A549 (cell line): Measurements from ENCODE around the gene GHITM. TPM values are rescaled to one million over a fixed set of nuclear protein-coding genes. Genes with fewer than 3 reads are reported as not detected.

Source experiments
- ATAC-seq, 2 experiments: fragments of 200-7000 bp in 1 of 2; fragments of >200 bp in 1 of 2; cut with Nextera tagmentation in 1 of 2; cut with Tn5 transposase in 1 of 2; 3 replicates each; pipeline versions ENCODE4 v1.8.0 to v1.9.1; 2018 to 2020; ENCODE audit warnings: mild to moderate bottlenecking in 1 of 2, moderate library complexity in 1 of 2
- CTCF ChIA-PET: fragments of 300-600 bp; sonication (Branson Sonifier 250); formaldehyde crosslinking; extraction: SDS; loops from one replicate; lab custom pipeline; 2021; ENCODE audit warnings: antibody characterized with exemption, inconsistent platforms; lab: Yijun Ruan, JAX
- POLR2A ChIA-PET: fragments of 350-600 bp; formaldehyde crosslinking; extraction: SDS; loops from one replicate; lab custom pipeline; 2021; ENCODE audit warnings: antibody characterized with exemption, inconsistent platforms; lab: Yijun Ruan, JAX
- DNase-seq, 2 experiments: peaks; one replicate each; pipeline versions ENCODE4 v3.0.0 to v3.0.0-alpha.2; 2011 to 2016; ENCODE audit warnings: low read depth in 1 of 2, low spot score in 1 of 2
- FAIRE-seq: peaks from 2 replicates; lab custom pipeline; 2011; peaks lifted over from hg19 to GRCh38; lab: Jason Lieb, UNC
- H3K27ac ChIP-seq, 2 experiments: fragments of >200 bp; sonication (Bioruptor Twin); formaldehyde crosslinking; 3 replicates each; pipeline ENCODE4 v1.5.1; 2016 to 2017
- H3K4me1 ChIP-seq: fragments of >200 bp; sonication (Bioruptor Twin); formaldehyde crosslinking; 3 replicates; pipeline ENCODE4 v1.6.1; 2016
- H3K4me2 ChIP-seq: fragments of >200 bp; sonication (Bioruptor Twin); formaldehyde crosslinking; 3 replicates; pipeline ENCODE4 v1.6.1; 2016
- H3K4me3 ChIP-seq: fragments of >200 bp; sonication (Bioruptor Twin); formaldehyde crosslinking; 3 replicates; pipeline ENCODE4 v1.5.1; 2016
- H3K9me3 ChIP-seq: fragments of >200 bp; sonication (Bioruptor Twin); formaldehyde crosslinking; 3 replicates; pipeline ENCODE4 v1.6.1; 2016
- BHLHE40 ChIP-seq: IDR thresholded peaks from 2 replicates; pipeline ENCODE4 v1.6.1; 2012; ENCODE audit warnings: low read depth, low read length, inconsistent platforms
- CBX2 ChIP-seq: fragments of 200-600 bp; sonication (generic); IDR thresholded peaks from 2 replicates; pipeline ENCODE4 v1.6.1; 2016; ENCODE audit warnings: low read depth, mild to moderate bottlenecking, borderline replicate concordance
- CHD4 ChIP-seq: fragments of 200-600 bp; sonication (generic); IDR thresholded peaks from 2 replicates; pipeline ENCODE4 v1.6.1; 2016; ENCODE audit warnings: antibody characterized with exemption, mild to moderate bottlenecking, borderline replicate concordance
- EHF ChIP-seq: fragments of 250-450 bp; sonication (Bioruptor Pico); IDR thresholded peaks from 2 replicates; pipeline ENCODE4 v1.5.0; 2020; ENCODE audit warnings: mild to moderate bottlenecking
- EP300 ChIP-seq, 2 experiments: fragments of >200 bp; sonication (Bioruptor Twin); formaldehyde crosslinking; IDR thresholded peaks; 2 replicates in 1 of 2; 3 replicates in 1 of 2; pipeline ENCODE4 v1.6.1; 2016 to 2017
- ESRRA ChIP-seq: fragments of 150-350 bp; IDR thresholded peaks from 2 replicates; pipeline ENCODE4 v1.6.1; 2014; ENCODE audit warnings: mild to moderate bottlenecking, low read length, borderline replicate concordance
- HEYL ChIP-seq: fragments of 250-450 bp; sonication (Bioruptor Pico); IDR thresholded peaks from 2 replicates; pipeline ENCODE4 v1.8.0; 2021; ENCODE audit warnings: mild to moderate bottlenecking, moderate library complexity
- HOXB5 ChIP-seq: fragments of 250-450 bp; sonication (Bioruptor Pico); IDR thresholded peaks from 2 replicates; pipeline ENCODE4 v1.5.0; 2020; ENCODE audit warnings: mild to moderate bottlenecking, moderate library complexity
- MAFK ChIP-seq: fragments of 450-650 bp; IDR thresholded peaks from 2 replicates; pipeline ENCODE4 v1.6.1; 2014; ENCODE audit not compliant: partially characterized antibody
- NPAS2 ChIP-seq: fragments of 250-450 bp; sonication (Bioruptor Pico); IDR thresholded peaks from 2 replicates; pipeline ENCODE4 v1.8.0; 2022; ENCODE audit warnings: mild to moderate bottlenecking, moderate library complexity, borderline replicate concordance
- PHF8 ChIP-seq: fragments of 200-600 bp; sonication (generic); IDR thresholded peaks from 2 replicates; pipeline ENCODE4 v1.6.1; 2016; ENCODE audit warnings: low read depth, mild to moderate bottlenecking, antibody characterized with exemption, moderate library complexity, borderline replicate concordance
- RARB ChIP-seq: fragments of 250-450 bp; sonication (Bioruptor Pico); IDR thresholded peaks from 2 replicates; pipeline ENCODE4 v1.8.0; 2021; ENCODE audit warnings: mild to moderate bottlenecking, moderate library complexity
- RNF2 ChIP-seq: fragments of 200-600 bp; sonication (generic); IDR thresholded peaks from 2 replicates; pipeline ENCODE4 v1.6.1; 2016; ENCODE audit warnings: low read depth, mild to moderate bottlenecking, antibody characterized with exemption, moderate library complexity, borderline replicate concordance
- TP53 ChIP-seq: fragments of 250-450 bp; sonication (Bioruptor Pico); IDR thresholded peaks from 2 replicates; pipeline ENCODE4 v1.5.0; 2021; ENCODE audit warnings: mild to moderate bottlenecking, moderate library complexity
- ZC3H11A ChIP-seq: fragments of 450-650 bp; IDR thresholded peaks from 2 replicates; pipeline ENCODE4 v1.6.1; 2014; ENCODE audit warnings: antibody characterized with exemption, mild to moderate bottlenecking
- ZFP36 ChIP-seq: fragments of 450-650 bp; IDR thresholded peaks from 2 replicates; pipeline ENCODE4 v1.6.1; 2014; ENCODE audit warnings: borderline replicate concordance; ENCODE audit not compliant: partially characterized antibody
- ZNF302 ChIP-seq: fragments of 250-450 bp; sonication (Bioruptor Pico); IDR thresholded peaks from 2 replicates; pipeline ENCODE4 v1.9.0; 2021; ENCODE audit warnings: inconsistent platforms, mild to moderate bottlenecking, moderate library complexity
- WGBS: methylation state at CpG from one replicate; pipeline ENCODE4 v1.1.6; 2017; ENCODE audit errors: missing lambda C conversion rate; 5-methylcytosine and 5-hydroxymethylcytosine counted together
- polyA plus RNA-seq, 4 experiments: library from polyadenylated mRNA; depleted of rRNA in 3 of 4; stranded (reverse); fragments of >200 nt; fragmentation: RNase III in 1 of 4; extraction: RNeasy Plus Mini Kit Qiagen cat#74134 plus additional on column Dnase treatment in 1 of 4; gene quantifications; 2 replicates in 3 of 4; 3 replicates in 1 of 4; pipeline ENCODE4 v1.2.3, GENCODE V29; 2011 to 2017
- TF ChIP-seq, protein P1 (sequence below): fragments of 150-350 bp; IDR thresholded peaks from 2 replicates; pipeline ENCODE4 v1.6.1; 2014; ENCODE audit warnings: low read depth, mild to moderate bottlenecking, low read length
- TF ChIP-seq, protein P2 (sequence below): fragments of >200 bp; sonication (Bioruptor Twin); formaldehyde crosslinking; IDR thresholded peaks from 3 replicates; pipeline ENCODE4 v1.5.1; 2016
- TF ChIP-seq, protein P3 (sequence below): fragments of 250-450 bp; sonication (Bioruptor Pico); IDR thresholded peaks from 2 replicates; pipeline ENCODE4 v1.5.0; 2020; ENCODE audit warnings: low read depth, mild to moderate bottlenecking, moderate library complexity
- TF ChIP-seq, protein P4 (sequence below): fragments of 450-650 bp; IDR thresholded peaks from 2 replicates; pipeline ENCODE4 v1.6.1; 2014; ENCODE audit warnings: antibody characterized with exemption
- TF ChIP-seq, protein P5 (sequence below): fragments of 250-450 bp; sonication (Bioruptor Pico); IDR thresholded peaks from 2 replicates; pipeline ENCODE4 v1.5.0; 2021; ENCODE audit warnings: mild to moderate bottlenecking, moderate library complexity, borderline replicate concordance

GHITM gene
- polyA plus RNA-seq, 2 of the 4 experiments (the other 2 are of a cell fraction), result 220 to 360 TPM

DNA sequence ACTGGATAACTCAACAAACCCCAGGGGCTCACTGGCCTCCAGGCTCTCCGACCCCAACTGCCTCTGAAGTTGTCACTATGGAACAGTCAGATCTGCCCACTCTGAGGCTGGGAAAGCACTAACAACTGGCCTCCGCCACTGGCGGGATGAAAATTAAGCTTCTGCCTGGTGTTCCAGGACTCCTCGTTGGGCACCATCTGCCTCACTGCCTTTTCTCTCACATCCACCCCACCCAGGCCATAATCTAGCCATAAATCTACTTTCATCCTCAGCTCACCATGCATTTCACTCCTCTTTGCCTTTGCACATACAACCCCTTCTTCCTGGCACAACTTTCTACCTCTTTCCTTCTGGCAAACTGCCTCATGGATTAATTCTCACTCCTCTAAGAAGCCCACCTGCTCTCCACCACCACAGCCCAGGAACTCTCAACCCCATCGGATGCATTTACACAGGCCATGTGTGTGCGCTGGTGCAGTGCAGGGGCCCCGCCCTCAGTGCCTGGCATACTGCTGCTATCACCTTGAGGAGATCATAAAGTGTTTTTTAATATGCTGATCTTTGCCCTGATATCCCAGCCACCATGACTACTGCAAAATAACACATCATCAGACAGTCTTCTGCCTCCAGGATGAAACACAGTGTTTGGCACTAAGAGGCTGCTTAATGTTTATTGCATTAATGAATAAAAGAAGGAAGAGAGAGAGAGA lies 59.1 kb downstream of the GHITM start:
- FAIRE-seq, result no peak

DNA sequence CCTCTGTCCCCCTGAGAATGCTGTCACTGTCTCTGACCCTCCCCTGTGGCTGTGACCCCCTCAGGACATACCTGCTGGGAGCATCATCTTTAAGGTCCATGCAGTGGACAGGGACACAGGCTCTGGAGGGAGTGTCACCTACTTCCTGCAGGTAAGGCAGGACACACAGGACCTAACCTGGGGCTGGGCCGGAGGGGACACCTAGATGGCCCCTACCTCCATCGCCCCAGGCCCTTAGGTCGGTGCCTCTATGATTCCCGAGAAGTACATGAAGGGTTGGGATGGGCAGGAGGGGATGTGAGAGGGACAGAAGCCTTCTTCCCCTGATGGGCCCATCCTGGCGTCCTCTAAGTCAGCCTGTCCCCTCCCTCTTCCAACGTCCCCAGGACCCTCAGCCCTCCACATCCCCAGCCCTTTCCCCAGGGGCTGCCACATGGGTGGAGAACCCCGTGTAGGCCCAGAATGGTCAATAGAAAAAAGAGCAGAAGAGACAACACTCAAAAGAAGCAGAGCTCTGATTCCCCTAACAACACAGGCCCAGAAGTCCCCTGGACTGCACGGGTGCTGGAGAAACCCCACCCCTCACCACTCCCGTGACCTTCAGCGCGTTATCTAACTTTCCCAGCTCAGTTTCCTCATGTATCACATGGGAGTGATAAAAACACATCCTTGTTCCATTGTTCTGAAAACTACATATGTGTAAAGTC lies 61.4 kb downstream of the GHITM start:
- WGBS, result 44% methylated on average over 11 of the region's 11 CpGs
- FAIRE-seq, result no peak

More for the DNA sequence above, 59.1 kb downstream of the GHITM start:
- ATAC-seq (no peak), DNase-seq (no peak)
- CTCF ChIA-PET, result interaction anchor here (0.8 kb wide), 1 partner anchor 17 kb away, joined by 3 read pairs; no protein-coding TSS in a partner anchor
- TF ChIP-seq, protein P1, sequence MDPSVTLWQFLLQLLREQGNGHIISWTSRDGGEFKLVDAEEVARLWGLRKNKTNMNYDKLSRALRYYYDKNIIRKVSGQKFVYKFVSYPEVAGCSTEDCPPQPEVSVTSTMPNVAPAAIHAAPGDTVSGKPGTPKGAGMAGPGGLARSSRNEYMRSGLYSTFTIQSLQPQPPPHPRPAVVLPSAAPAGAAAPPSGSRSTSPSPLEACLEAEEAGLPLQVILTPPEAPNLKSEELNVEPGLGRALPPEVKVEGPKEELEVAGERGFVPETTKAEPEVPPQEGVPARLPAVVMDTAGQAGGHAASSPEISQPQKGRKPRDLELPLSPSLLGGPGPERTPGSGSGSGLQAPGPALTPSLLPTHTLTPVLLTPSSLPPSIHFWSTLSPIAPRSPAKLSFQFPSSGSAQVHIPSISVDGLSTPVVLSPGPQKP, result no peak
- TF ChIP-seq ZFP36 (no peak), EHF (CRISPR knock-in tag) (no peak), TP53 (CRISPR knock-in tag) (no peak), EP300 (IDR thresholded peaks at IDR 0.05) (no peak), CHD4 (no peak), ZNF302 (CRISPR knock-in tag) (no peak), HOXB5 (CRISPR knock-in tag) (no peak), MAFK (no peak), PHF8 (no peak)
- TF ChIP-seq, protein P2, sequence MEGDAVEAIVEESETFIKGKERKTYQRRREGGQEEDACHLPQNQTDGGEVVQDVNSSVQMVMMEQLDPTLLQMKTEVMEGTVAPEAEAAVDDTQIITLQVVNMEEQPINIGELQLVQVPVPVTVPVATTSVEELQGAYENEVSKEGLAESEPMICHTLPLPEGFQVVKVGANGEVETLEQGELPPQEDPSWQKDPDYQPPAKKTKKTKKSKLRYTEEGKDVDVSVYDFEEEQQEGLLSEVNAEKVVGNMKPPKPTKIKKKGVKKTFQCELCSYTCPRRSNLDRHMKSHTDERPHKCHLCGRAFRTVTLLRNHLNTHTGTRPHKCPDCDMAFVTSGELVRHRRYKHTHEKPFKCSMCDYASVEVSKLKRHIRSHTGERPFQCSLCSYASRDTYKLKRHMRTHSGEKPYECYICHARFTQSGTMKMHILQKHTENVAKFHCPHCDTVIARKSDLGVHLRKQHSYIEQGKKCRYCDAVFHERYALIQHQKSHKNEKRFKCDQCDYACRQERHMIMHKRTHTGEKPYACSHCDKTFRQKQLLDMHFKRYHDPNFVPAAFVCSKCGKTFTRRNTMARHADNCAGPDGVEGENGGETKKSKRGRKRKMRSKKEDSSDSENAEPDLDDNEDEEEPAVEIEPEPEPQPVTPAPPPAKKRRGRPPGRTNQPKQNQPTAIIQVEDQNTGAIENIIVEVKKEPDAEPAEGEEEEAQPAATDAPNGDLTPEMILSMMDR, result no peak
- TF ChIP-seq, protein P3, sequence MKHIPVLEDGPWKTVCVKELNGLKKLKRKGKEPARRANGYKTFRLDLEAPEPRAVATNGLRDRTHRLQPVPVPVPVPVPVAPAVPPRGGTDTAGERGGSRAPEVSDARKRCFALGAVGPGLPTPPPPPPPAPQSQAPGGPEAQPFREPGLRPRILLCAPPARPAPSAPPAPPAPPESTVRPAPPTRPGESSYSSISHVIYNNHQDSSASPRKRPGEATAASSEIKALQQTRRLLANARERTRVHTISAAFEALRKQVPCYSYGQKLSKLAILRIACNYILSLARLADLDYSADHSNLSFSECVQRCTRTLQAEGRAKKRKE (CRISPR knock-in tag), result no peak
- Histone ChIP-seq H3K4me3 (no peak overlapping the region), H3K4me1 (peaks cover 4% of the 10 kb centered on the region; the same call in 1 of the 3 replicates), H3K4me2 (no peak overlapping the region), H3K9me3 (no peaks in the 10 kb centered on the region), H3K27ac (no peak overlapping the region)
- POLR2A ChIA-PET, result no interaction called here
- WGBS, result 51% methylated on average over 7 of the region's 7 CpGs

DNA sequence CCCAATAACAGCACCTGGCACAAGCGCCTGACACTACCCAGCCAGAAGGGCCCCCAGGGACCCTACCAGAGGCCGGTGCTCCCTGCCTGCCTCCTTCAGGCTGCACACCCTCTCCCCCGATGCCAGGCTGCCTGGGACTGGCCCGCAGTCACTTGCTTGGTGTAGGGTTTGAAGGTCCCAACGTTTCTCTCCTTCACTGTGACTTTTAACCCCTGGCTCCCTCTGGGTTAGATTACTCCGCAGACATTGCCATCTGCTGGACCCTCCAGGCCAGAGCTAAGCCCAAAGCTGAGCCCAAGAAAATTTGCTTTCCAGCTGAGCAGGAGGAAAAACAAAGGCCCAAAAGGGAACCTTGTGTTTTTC lies 61.9 kb downstream of the GHITM start:
- Histone ChIP-seq H3K4me3 (no peak overlapping the region), H3K4me2 (no peak overlapping the region), H3K27ac (no peak overlapping the region), H3K9me3 (no peaks in the 10 kb centered on the region), H3K4me1 (no peaks in the 10 kb centered on the region)
- DNase-seq, result no peak
- POLR2A ChIA-PET, result no interaction called here
- 55% methylated on average over 5 of the region's 6 CpGs for WGBS
- no peak for ATAC-seq
- CTCF ChIA-PET, result interaction anchor here (0.6 to 1.8 kb wide), 3 partner anchors 11 to 53 kb away, joined by 3 to 8 read pairs (median 3); no protein-coding TSS in a partner anchor
- no peak for FAIRE-seq
- TF ChIP-seq BHLHE40 (no peak), CBX2 (no peak), ZC3H11A (no peak), ESRRA (no peak), RNF2 (no peak), CHD4 (no peak), HEYL (CRISPR knock-in tag) (no peak), NPAS2 (no peak), RARB (no peak), EP300 (IDR thresholded peaks at IDR 0.05) (no peak)
- TF ChIP-seq, protein P4, sequence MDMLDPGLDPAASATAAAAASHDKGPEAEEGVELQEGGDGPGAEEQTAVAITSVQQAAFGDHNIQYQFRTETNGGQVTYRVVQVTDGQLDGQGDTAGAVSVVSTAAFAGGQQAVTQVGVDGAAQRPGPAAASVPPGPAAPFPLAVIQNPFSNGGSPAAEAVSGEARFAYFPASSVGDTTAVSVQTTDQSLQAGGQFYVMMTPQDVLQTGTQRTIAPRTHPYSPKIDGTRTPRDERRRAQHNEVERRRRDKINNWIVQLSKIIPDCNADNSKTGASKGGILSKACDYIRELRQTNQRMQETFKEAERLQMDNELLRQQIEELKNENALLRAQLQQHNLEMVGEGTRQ, result no peak
- TF ChIP-seq, protein P2, result no peak
- TF ChIP-seq, protein P5, sequence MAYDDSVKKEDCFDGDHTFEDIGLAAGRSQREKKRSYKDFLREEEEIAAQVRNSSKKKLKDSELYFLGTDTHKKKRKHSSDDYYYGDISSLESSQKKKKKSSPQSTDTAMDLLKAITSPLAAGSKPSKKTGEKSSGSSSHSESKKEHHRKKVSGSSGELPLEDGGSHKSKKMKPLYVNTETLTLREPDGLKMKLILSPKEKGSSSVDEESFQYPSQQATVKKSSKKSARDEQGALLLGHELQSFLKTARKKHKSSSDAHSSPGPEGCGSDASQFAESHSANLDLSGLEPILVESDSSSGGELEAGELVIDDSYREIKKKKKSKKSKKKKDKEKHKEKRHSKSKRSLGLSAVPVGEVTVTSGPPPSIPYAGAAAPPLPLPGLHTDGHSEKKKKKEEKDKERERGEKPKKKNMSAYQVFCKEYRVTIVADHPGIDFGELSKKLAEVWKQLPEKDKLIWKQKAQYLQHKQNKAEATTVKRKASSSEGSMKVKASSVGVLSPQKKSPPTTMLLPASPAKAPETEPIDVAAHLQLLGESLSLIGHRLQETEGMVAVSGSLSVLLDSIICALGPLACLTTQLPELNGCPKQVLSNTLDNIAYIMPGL, result no peak

More for the DNA sequence above, 61.4 kb downstream of the GHITM start:
- H3K4me1 ChIP-seq, result peaks cover 4% of the 10 kb centered on the region; the same call in 1 of the 3 replicates
- POLR2A ChIA-PET, result no interaction called here
- no peak overlapping the region for H3K27ac ChIP-seq
- H3K4me2 ChIP-seq, result no peak overlapping the region
- CTCF ChIA-PET, result no interaction called here
- DNase-seq (no peak), ATAC-seq (no peak)
- TF ChIP-seq ZNF302 (CRISPR knock-in tag), result no peak
- TF ChIP-seq, all 56 proteins: peak for 0
- Histone ChIP-seq H3K9me3 (no peaks in the 10 kb centered on the region), H3K4me3 (no peak overlapping the region)
